ENCODE measurements around the gene INTS2.

GRCh38 chr17:61972311-61972710, 44.5 kb upstream of the INTS2 start:
- no peak for TF ChIP-seq CTCF (conservative IDR thresholded peaks at IDR 0.05; ENCODE audit: low read depth, low read length)
- TF ChIP-seq EZH2 (IDR thresholded peaks at IDR 0.05; ENCODE audit: borderline replicate concordance, low read depth, low read length, poor library complexity, severe bottlenecking), result no peak
